ENCODE measurements around the gene COG5. TPM values are rescaled to one million over a fixed set of nuclear protein-coding genes. Genes with fewer than 3 reads are reported as not detected.

COG5 gene
- total RNA-seq, 2 experiments from 2014 or later = 40.9 to 60.2 TPM

DNA sequence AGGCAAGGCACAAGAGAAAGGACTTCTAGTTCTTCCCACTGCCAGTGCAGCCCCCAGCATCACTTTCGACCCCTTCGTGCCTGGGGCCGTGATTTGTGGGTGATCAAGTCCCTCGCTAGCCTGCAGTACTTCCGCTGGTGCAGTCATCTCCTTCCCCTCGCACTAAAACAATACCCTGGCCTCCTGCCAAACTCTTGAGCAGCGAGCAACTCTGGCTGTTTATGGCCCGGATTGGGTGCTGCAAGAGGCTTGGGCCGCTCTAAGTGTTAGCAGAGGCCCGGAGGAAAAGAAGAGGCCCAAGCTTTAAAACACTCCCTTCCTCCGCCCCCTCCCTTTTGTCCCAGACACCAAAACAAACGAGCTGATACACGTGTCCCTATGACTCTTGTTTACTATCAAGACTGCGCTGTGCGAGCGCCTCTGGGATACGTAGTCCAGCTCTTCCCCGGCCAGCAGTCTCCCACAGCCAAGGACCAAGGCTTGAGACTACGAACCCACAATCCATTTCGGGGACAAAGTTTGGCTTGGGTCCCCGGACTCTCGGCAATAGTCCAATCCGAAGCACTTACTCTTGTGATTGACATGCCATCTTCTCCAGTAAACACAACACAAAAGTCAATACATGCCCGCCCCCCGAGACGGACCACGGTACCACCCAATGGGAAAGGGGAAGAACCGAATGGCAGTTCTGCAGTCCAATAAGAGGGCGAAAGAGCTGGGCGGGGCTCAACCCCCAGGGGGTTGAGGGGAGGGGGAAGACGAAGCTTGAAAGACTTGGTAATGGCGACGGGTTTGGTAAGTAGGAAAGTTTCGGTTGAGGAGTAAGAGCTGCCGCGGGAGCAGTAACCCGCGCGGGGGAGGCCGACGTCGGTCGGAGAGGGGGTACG lies 395.2 kb downstream of the COG5 start, which contains the start of gene HBP1:
TSS of gene HBP1 (plus strand) at position 771 of the 887 bp plus-strand sequence. CDS start 10,891 bp downstream, outside the sequence.
- ChIA-PET CTCF (ENCODE audit: unreplicated experiment) (interaction anchor here (0.5 to 0.9 kb wide), 5 partner anchors 103 to 1149 kb away, joined by 3 to 9 read pairs (median 4); no protein-coding TSS in a partner anchor), POLR2A (interaction anchor here (0.5 to 2.0 kb wide), 29 partner anchors 13 to 1003 kb away, joined by 3 to 9 read pairs (median 4); no protein-coding TSS in a partner anchor)
- peak within 1 kb of the TSS; percentile 80 for H3K4me3 ChIP-seq (ENCODE audit: low read depth, low read length, poor library complexity, severe bottlenecking)
- H2AFZ ChIP-seq (ENCODE audit: low read length) = peak within 1 kb of the TSS; percentile 97
- peak; percentile 99 for DNase-seq (ENCODE audit: low spot score)
- no peak for TF ChIP-seq EZH2phosphoT487 (IDR thresholded peaks at IDR 0.05; ENCODE audit: borderline replicate concordance, low read depth, low read length)
- TF ChIP-seq, protein P1, sequence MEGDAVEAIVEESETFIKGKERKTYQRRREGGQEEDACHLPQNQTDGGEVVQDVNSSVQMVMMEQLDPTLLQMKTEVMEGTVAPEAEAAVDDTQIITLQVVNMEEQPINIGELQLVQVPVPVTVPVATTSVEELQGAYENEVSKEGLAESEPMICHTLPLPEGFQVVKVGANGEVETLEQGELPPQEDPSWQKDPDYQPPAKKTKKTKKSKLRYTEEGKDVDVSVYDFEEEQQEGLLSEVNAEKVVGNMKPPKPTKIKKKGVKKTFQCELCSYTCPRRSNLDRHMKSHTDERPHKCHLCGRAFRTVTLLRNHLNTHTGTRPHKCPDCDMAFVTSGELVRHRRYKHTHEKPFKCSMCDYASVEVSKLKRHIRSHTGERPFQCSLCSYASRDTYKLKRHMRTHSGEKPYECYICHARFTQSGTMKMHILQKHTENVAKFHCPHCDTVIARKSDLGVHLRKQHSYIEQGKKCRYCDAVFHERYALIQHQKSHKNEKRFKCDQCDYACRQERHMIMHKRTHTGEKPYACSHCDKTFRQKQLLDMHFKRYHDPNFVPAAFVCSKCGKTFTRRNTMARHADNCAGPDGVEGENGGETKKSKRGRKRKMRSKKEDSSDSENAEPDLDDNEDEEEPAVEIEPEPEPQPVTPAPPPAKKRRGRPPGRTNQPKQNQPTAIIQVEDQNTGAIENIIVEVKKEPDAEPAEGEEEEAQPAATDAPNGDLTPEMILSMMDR (conservative IDR thresholded peaks at IDR 0.05; ENCODE audit: low read length) = no peak
- peaks cover 35% of the 10 kb centered on the region for H3K79me2 ChIP-seq (ENCODE audit: insufficient read depth, low read depth, low read length)
- no peaks in the 10 kb centered on the region for H4K20me1 ChIP-seq (ENCODE audit: insufficient read depth, low read length)
- H3K36me3 ChIP-seq (ENCODE audit: insufficient read depth, low read length) = 0 out of 2 replicates have a peak, but pooled peaks cover 4% of the 10 kb centered on the region
- H3K4me2 ChIP-seq (ENCODE audit: low read length) = peak within 1 kb of the TSS; percentile 98
- peaks cover 11% of the 10 kb centered on the region for H3K4me1 ChIP-seq (ENCODE audit: insufficient read depth, low read length, poor library complexity, severe bottlenecking)
- H3K9me3 ChIP-seq (ENCODE audit: low read length) = no peaks in the 10 kb centered on the region
- H3K27ac ChIP-seq (ENCODE audit: low read depth, low read length, poor library complexity, severe bottlenecking) = peak within 1 kb of the TSS; percentile 70
- intact Hi-C loops (cut with micrococcal nuclease; ENCODE audit: unreplicated experiment) = loop anchor here (1.0 to 10.0 kb wide), 7 partner anchors 76 to 884 kb away; partner anchors contain the start of genes CBLL1 and NAMPT
- no TSS peak for BruUV-seq (replicated peaks)
- no peaks in the 10 kb centered on the region for H3K9me2 ChIP-seq (ENCODE audit: insufficient read depth, low read length)

DNA sequence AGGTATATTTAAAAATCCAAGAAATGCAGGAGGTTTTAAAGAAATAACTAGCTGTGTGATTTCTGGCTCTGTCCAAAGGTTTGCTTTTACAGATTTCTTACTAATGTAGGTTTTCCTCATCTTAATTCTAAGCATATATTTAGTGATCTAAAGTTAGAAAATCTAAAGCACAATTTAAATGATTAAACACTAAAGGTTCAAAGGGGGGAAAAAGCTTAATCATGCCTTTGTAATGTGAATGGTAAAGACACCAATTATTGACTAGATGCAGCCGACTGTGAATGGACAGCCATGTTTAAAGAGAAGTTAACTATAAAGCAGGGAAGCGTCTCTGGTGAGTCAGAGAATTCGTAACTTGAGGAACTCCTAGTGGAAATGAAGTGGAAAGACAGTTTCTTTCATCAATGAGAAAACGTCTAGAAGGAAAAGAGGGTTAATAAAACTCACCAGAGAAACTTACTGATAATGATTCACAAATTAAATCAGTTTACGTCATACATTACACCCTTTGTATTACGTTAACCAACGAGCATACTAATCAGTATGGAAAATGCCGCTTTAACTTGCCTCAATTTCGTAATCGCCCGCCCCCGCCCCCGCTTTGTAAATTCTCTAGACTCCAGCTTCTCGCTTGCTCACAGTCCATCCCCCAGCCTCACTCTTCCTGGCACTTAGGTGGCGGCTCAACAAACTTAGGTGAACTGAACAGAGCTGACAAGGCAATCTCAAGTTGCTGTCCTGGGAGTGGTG lies 396.1 kb downstream of the COG5 start:
- H2AFZ ChIP-seq (ENCODE audit: low read length) = peak overlapping the region; percentile 97
- no peaks in the 10 kb centered on the region for H3K9me3 ChIP-seq (ENCODE audit: low read length)
- TF ChIP-seq, protein P1 (conservative IDR thresholded peaks at IDR 0.05; ENCODE audit: low read length) = peak; percentile 70
- TF ChIP-seq EZH2phosphoT487 (IDR thresholded peaks at IDR 0.05; ENCODE audit: borderline replicate concordance, low read depth, low read length) = no peak
- H3K4me1 ChIP-seq (ENCODE audit: insufficient read depth, low read length, poor library complexity, severe bottlenecking) = peaks cover 7% of the 10 kb centered on the region
- H3K4me3 ChIP-seq (ENCODE audit: low read depth, low read length, poor library complexity, severe bottlenecking) = peak overlapping the region; percentile 75
- peak overlapping the region; percentile 69 for H3K27ac ChIP-seq (ENCODE audit: low read depth, low read length, poor library complexity, severe bottlenecking)
- intact Hi-C loops (cut with micrococcal nuclease; ENCODE audit: unreplicated experiment) = loop anchor here (1.0 to 10.0 kb wide), 6 partner anchors 75 to 883 kb away; partner anchors contain the start of gene NAMPT
- no TSS peak for BruUV-seq (replicated peaks)
- no peaks in the 10 kb centered on the region for H3K9me2 ChIP-seq (ENCODE audit: insufficient read depth, low read length)
- H3K79me2 ChIP-seq (ENCODE audit: insufficient read depth, low read depth, low read length) = peaks cover 27% of the 10 kb centered on the region
- POLR2A ChIA-PET = interaction anchor here (0.6 to 1.9 kb wide), 20 partner anchors 14 to 627 kb away, joined by 3 to 9 read pairs (median 4); no protein-coding TSS in a partner anchor
- DNase-seq (ENCODE audit: low spot score) = peak; percentile 72
- CTCF ChIA-PET (ENCODE audit: unreplicated experiment) = interaction anchor here (0.5 to 0.9 kb wide), 3 partner anchors 220 to 1148 kb away, joined by 3 to 9 read pairs (median 3); no protein-coding TSS in a partner anchor
- H3K4me2 ChIP-seq (ENCODE audit: low read length) = peak overlapping the region; percentile 98
- H3K36me3 ChIP-seq (ENCODE audit: insufficient read depth, low read length) = 0 out of 2 replicates have a peak, but pooled peaks cover 4% of the 10 kb centered on the region
- H4K20me1 ChIP-seq (ENCODE audit: insufficient read depth, low read length) = no peaks in the 10 kb centered on the region

All from OCI-LY7 (cell line).